Skeletal muscle cell (primary cell): Measurements from ENCODE around the gene CHST11.
"Not testable (repeated sequence)": the region's sequence is repeated elsewhere in the genome, so short reads cannot be mapped to it uniquely, and the experiment has no call there.

Experiments
- DNase-seq: peaks from one replicate; pipeline ENCODE4 v3.0.0-alpha.2; 2010; ENCODE audit warnings: low read depth
- H3K4me3 ChIP-seq: 2 replicates; pipeline ENCODE4 v1.5.1; 2011; ENCODE audit warnings: low read depth, mild to moderate bottlenecking, control low read depth, low read length, moderate library complexity

The CHST11 gene

GRCh38 chr12:104538056-104538455 lies 81.3 kb downstream of the CHST11 start:
- no peak overlapping the region for H3K4me3 ChIP-seq
- no peak for DNase-seq

GRCh38 chr12:104538891-104539462 lies 82.2 kb downstream of the CHST11 start:
- DNase-seq, result no peak
- no peak overlapping the region for H3K4me3 ChIP-seq

GRCh38 chr12:104544836-104545235 lies 88.1 kb downstream of the CHST11 start:
- no peak overlapping the region for H3K4me3 ChIP-seq
- no peak for DNase-seq

GRCh38 chr12:104546575-104546974 lies 89.8 kb downstream of the CHST11 start:
- no peak for DNase-seq
- H3K4me3 ChIP-seq, result no peak overlapping the region

GRCh38 chr12:104547235-104547634 lies 90.5 kb downstream of the CHST11 start:
- DNase-seq, result no peak
- no peak overlapping the region for H3K4me3 ChIP-seq

- DNase-seq, result no peak
- no peak overlapping the region for H3K4me3 ChIP-seq
Measured at GRCh38 chr12:104549815-104550480, 93.2 kb downstream of the CHST11 start.

- H3K4me3 ChIP-seq, result no peak overlapping the region
- no peak for DNase-seq
Measured at GRCh38 chr12:104551313-104551931, 94.7 kb downstream of the CHST11 start.

GRCh38 chr12:104553421-104553820 lies 96.7 kb downstream of the CHST11 start:
- H3K4me3 ChIP-seq, result no peak overlapping the region
- no peak for DNase-seq

- no peak overlapping the region for H3K4me3 ChIP-seq
- no peak for DNase-seq
Measured at GRCh38 chr12:104555648-104556047, 98.9 kb downstream of the CHST11 start.

GRCh38 chr12:104557488-104558195 lies 100.9 kb downstream of the CHST11 start:
- no peak overlapping the region for H3K4me3 ChIP-seq
- DNase-seq, result no peak

- no peak for DNase-seq
- H3K4me3 ChIP-seq, result no peak overlapping the region
Measured at GRCh38 chr12:104560881-104561280, 104.1 kb downstream of the CHST11 start.

- DNase-seq, result no peak
Measured at GRCh38 chr12:104562763-104563162, 106.0 kb downstream of the CHST11 start.

GRCh38 chr12:104564662-104565061 lies 107.9 kb downstream of the CHST11 start:
- H3K4me3 ChIP-seq, DNase-seq: not testable (repeated sequence)

More at GRCh38 chr12:104562763-104563162, 106.0 kb downstream of the CHST11 start:
- no peak overlapping the region for H3K4me3 ChIP-seq

- DNase-seq, result peak; percentile 28
- H3K4me3 ChIP-seq, result no peak overlapping the region
Measured at GRCh38 chr12:104565606-104566243, 109.0 kb downstream of the CHST11 start.

GRCh38 chr12:104566244-104566993 lies 109.7 kb downstream of the CHST11 start:
- no peak overlapping the region for H3K4me3 ChIP-seq
- DNase-seq, result no peak

GRCh38 chr12:104567832-104568486 lies 111.2 kb downstream of the CHST11 start:
- DNase-seq, result no peak
- no peak overlapping the region for H3K4me3 ChIP-seq

GRCh38 chr12:104568487-104568868 lies 111.7 kb downstream of the CHST11 start:
- H3K4me3 ChIP-seq, result no peak overlapping the region
- DNase-seq, result no peak

- no peak for DNase-seq
- no peak overlapping the region for H3K4me3 ChIP-seq
Measured at GRCh38 chr12:104568935-104569334, 112.2 kb downstream of the CHST11 start.
